HepG2 (cell line): ENCODE results near the gene TNS4. TPM values are rescaled to one million over a fixed set of nuclear protein-coding genes. Genes with fewer than 3 reads are reported as not detected.
A peak's percentile ranks its signal among the peaks of the same experiment; 100 is the strongest.

Experiments used
- ATAC-seq: fragments of 200-7000 bp; cut with Tn5 transposase; 3 replicates; pipeline ENCODE4 v1.9.1; 2020; ENCODE audit warnings: mild to moderate bottlenecking, moderate library complexity
- BruUV-seq: library from RNA; stranded (reverse); fragments of 400-500 nt; replicated peaks from 2 replicates; lab custom pipeline; 2021; lab: Mats Ljungman, UMichigan
- CTCF ChIA-PET: fragments of 300-600 bp; formaldehyde crosslinking; extraction: SDS; loops from one replicate; lab custom pipeline; 2021; ENCODE audit warnings: low total read pairs, inconsistent platforms, low intra/inter-chr PET ratio; lab: Yijun Ruan, JAX
- POLR2A ChIA-PET: fragments of 350-600 bp; sonication (Branson Sonifier 250); formaldehyde crosslinking; loops from one replicate; lab custom pipeline; 2020; ENCODE audit warnings: antibody characterized with exemption, inconsistent platforms; lab: Yijun Ruan, JAX
- DNase-seq: peaks from one replicate; pipeline ENCODE4 v3.0.0-alpha.2; 2015; ENCODE audit warnings: low spot score
- FAIRE-seq: peaks from 3 replicates; lab custom pipeline; 2011; peaks lifted over from hg19 to GRCh38; lab: Jason Lieb, UNC
- H2AFZ ChIP-seq: one replicate; pipeline ENCODE4 v1.6.1; 2011; ENCODE audit warnings: low read length, inconsistent platforms
- H3K27ac ChIP-seq: fragments of 300-600 bp; 3 replicates; pipeline ENCODE4 v1.8.0; 2011; ENCODE audit warnings: mixed run types, mild to moderate bottlenecking, mixed read lengths, low read length, inconsistent platforms; ENCODE audit not compliant: insufficient read depth; ENCODE audit errors: extremely low read length
- H3K27me3 ChIP-seq, 2 experiments: fragments of 200-600 bp in 1 of 2; 2 replicates in 1 of 2; 3 replicates in 1 of 2; pipeline versions ENCODE4 v1.6.0 to v1.8.0; 2011; ENCODE audit warnings: low read length in 2 of 2, mild to moderate bottlenecking in 2 of 2, moderate library complexity in 2 of 2, inconsistent platforms in 1 of 2; ENCODE audit not compliant: insufficient read depth in 2 of 2, control insufficient read depth in 1 of 2
- H3K36me3 ChIP-seq, 2 experiments: fragments of 200-600 bp in 1 of 2; replicated peaks in 1 of 2; 2 replicates in 1 of 2; 3 replicates in 1 of 2; pipeline versions ENCODE4 v1.5.1 to v1.8.0; 2011; ENCODE audit warnings: low read length in 2 of 2, inconsistent platforms in 1 of 2; ENCODE audit not compliant: insufficient read depth in 2 of 2, control insufficient read depth in 1 of 2
- H3K4me1 ChIP-seq: 2 replicates; pipeline ENCODE4 v1.5.1; 2012; ENCODE audit warnings: low read length, inconsistent platforms; ENCODE audit not compliant: insufficient read depth
- H3K4me2 ChIP-seq: 2 replicates; pipeline ENCODE4 v1.6.0; 2011; ENCODE audit warnings: low read depth, low read length, inconsistent platforms
- H3K4me3 ChIP-seq, 3 experiments: fragments of 200-600 bp in 1 of 3; sonication (generic), shearing (Covaris generic) in 1 of 3; replicated peaks in 1 of 3; 2 replicates each; pipeline ENCODE4 v1.5.1; 2011 to 2016; ENCODE audit warnings: low read length in 3 of 3, inconsistent platforms in 2 of 3, low read depth in 2 of 3, mild to moderate bottlenecking in 2 of 3, control low read depth in 1 of 3, mixed read lengths in 1 of 3; ENCODE audit not compliant: insufficient read depth in 1 of 3
- H3K79me2 ChIP-seq: one replicate; pipeline ENCODE4 v1.6.1; 2011; ENCODE audit warnings: low read length, inconsistent platforms; ENCODE audit not compliant: insufficient read depth
- H3K9ac ChIP-seq: 2 replicates; pipeline ENCODE4 v1.6.0; 2011; ENCODE audit warnings: mild to moderate bottlenecking, low read depth, low read length, inconsistent platforms; ENCODE audit not compliant: insufficient read depth
- H3K9me3 ChIP-seq: 2 replicates; pipeline ENCODE4 v1.5.1; 2012; ENCODE audit warnings: mild to moderate bottlenecking, low read length
- H4K20me1 ChIP-seq: 2 replicates; pipeline ENCODE4 v1.6.0; 2011; ENCODE audit warnings: inconsistent platforms, mild to moderate bottlenecking, low read length, moderate library complexity; ENCODE audit not compliant: insufficient read depth
- MLLT10 ChIP-seq: sonication (generic); formaldehyde crosslinking; IDR thresholded peaks from 2 replicates; pipeline ENCODE4 v1.4.0; 2020; ENCODE audit warnings: missing genetic modification reagents
- MTA1 ChIP-seq: sonication (generic); formaldehyde crosslinking; IDR thresholded peaks from 2 replicates; pipeline ENCODE4 v1.4.0; 2020; ENCODE audit warnings: missing genetic modification reagents, mild to moderate bottlenecking, borderline replicate concordance
- NFE2L2 ChIP-seq: fragments of 150-350 bp; IDR thresholded peaks from 2 replicates; pipeline ENCODE4 v1.6.1; 2014; ENCODE audit warnings: low read length
- REPIN1 ChIP-seq: sonication (generic); formaldehyde crosslinking; IDR thresholded peaks from 2 replicates; pipeline ENCODE4 v1.8.0; 2022; ENCODE audit warnings: missing genetic modification reagents, low read depth, mild to moderate bottlenecking, borderline replicate concordance
- ZNF431 ChIP-seq: sonication (generic); formaldehyde crosslinking; IDR thresholded peaks from 2 replicates; pipeline ENCODE4 v1.9.0; 2022; ENCODE audit warnings: missing genetic modification reagents, low read depth, mild to moderate bottlenecking, borderline replicate concordance
- ZNF644 ChIP-seq: IDR thresholded peaks from 2 replicates; pipeline ENCODE4 v1.6.1; 2016; ENCODE audit warnings: low read depth
- WGBS: methylation state at CpG from one replicate; pipeline ENCODE4 v1.1.6; 2017; ENCODE audit warnings: low lambda C conversion rate; 5-methylcytosine and 5-hydroxymethylcytosine counted together
- in situ Hi-C: cut with HindIII; loops from 2 replicates; pipeline ENCODE4 v1.10.0; 2017; ENCODE audit warnings: low pct_unique_long_range_greater_than_20kb; ENCODE audit not compliant: extremely low pct_ligation_motif_present
- intact Hi-C: fragments of 100-400 bp; cut with micrococcal nuclease; formaldehyde crosslinking; loops from one replicate; pipeline ENCODE4 v1.10.0; 2022; ENCODE audit not compliant: unreplicated experiment
- polyA plus RNA-seq, 8 experiments: library from polyadenylated mRNA; depleted of rRNA in 3 of 8; stranded (reverse) in 7 of 8; unstranded in 1 of 8; fragments of >200 nt; fragmentation: Illumina TruSeq in 4 of 8; extraction: Trizol in 4 of 8; gene quantifications; 2 replicates each; pipeline versions ENCODE4 v1.2.1 to v1.2.3, GENCODE V29; 2011 to 2016; ENCODE audit warnings: low read depth in 4 of 8, missing spikeins in 1 of 8, mixed read lengths in 1 of 8; ENCODE audit not compliant: insufficient read depth in 1 of 8
- total RNA-seq, 5 experiments: library from RNA; depleted of rRNA; stranded (reverse); fragments of >200 nt; fragmentation: Illumina TruSeq; extraction: Trizol; gene quantifications; 2 replicates each; pipeline ENCODE4 v1.2.3, GENCODE V29; 2016; ENCODE audit warnings: low read depth in 1 of 5
- TF ChIP-seq, protein P1 (sequence below): sonication (generic); formaldehyde crosslinking; IDR thresholded peaks from 2 replicates; pipeline ENCODE4 v1.4.0; 2020; ENCODE audit warnings: mild to moderate bottlenecking, missing genetic modification reagents

TNS4 gene
- total and polyA plus RNA-seq, 2 of the 13 experiments (the other 11 are each of a cell fraction or from before 2014, with no cell fraction given): 0.58 to 2.1 TPM

DNA sequence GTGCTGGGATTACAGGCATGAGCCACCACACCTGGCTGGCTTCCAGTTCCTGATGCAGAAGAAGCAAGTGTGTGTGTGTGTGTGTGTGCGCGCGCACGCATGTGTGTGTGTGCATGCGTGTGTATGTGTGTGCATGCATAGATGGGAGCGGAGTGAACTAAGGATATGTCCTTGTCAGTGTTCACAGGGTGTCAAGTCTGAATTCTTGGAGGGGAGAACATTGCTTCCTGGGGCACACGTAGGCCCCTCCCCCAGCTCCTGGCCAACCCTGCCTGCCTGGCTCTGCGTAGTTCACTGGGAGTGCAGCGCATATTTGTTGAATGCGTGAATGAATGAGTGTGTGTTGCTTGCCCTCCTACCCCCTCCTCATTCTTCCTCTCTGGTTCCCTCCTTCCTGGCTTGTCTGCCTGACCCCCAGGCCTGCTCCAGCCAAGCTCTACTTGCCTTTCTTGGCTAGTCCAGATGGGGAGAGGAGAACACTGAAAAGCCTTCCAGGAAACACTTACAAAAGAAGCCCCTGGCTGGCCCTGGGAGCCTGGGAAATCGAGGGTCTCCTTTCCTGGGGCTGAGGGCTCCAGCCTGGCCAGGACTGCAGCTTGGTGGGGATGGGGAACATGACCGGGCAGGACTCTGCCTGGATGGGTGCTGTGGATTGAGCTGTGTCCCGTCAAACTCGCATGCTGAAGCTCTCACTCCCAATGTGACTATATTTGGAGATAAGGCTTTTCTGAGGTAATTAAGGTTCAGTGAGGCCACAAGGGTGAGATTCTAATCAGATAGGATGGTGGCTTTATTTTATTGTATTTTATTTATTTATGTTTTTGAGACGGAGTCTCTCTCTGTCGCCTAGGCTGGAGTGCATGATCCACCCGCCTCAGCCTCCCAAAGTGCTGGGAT, 30.2 kb downstream of the TNS4 start:
- ATAC-seq (no peak), DNase-seq (no peak), FAIRE-seq (no peak)
- Histone ChIP-seq H3K9ac (no peak overlapping the region), H3K27ac (no peak overlapping the region), H3K4me1 (peaks cover 49% of the 10 kb centered on the region), H2AFZ (no peak overlapping the region), H3K36me3 (no peaks in the 10 kb centered on the region), H3K4me2 (no peak overlapping the region), H3K27me3 (peaks cover 0 to 9% of the 10 kb centered on the region in 2 experiments; a peak in 1 of 5 replicates), H3K79me2 (no peaks in the 10 kb centered on the region), H3K4me3 (no peak overlapping the region), H3K9me3 (no peaks in the 10 kb centered on the region), H4K20me1 (no peaks in the 10 kb centered on the region)
- no TSS peak for BruUV-seq
- in situ Hi-C loops (no loop called here), intact Hi-C loops (no loop called here)
- 86% methylated on average over 17 of the region's 17 CpGs for WGBS
- CTCF ChIA-PET: no interaction called here
- TF ChIP-seq MLLT10 (no peak), NFE2L2 (no peak), ZNF644 (CRISPR knock-in tag) (no peak), MTA1 (CRISPR knock-in tag) (0 out of 2 replicates have a peak, but pooled peaks have one; percentile 55)
- POLR2A ChIA-PET: interaction anchor here (1.1 to 2.0 kb wide), 2 partner anchors 13 to 23 kb away, joined by 3 to 5 read pairs; no protein-coding TSS in a partner anchor

DNA sequence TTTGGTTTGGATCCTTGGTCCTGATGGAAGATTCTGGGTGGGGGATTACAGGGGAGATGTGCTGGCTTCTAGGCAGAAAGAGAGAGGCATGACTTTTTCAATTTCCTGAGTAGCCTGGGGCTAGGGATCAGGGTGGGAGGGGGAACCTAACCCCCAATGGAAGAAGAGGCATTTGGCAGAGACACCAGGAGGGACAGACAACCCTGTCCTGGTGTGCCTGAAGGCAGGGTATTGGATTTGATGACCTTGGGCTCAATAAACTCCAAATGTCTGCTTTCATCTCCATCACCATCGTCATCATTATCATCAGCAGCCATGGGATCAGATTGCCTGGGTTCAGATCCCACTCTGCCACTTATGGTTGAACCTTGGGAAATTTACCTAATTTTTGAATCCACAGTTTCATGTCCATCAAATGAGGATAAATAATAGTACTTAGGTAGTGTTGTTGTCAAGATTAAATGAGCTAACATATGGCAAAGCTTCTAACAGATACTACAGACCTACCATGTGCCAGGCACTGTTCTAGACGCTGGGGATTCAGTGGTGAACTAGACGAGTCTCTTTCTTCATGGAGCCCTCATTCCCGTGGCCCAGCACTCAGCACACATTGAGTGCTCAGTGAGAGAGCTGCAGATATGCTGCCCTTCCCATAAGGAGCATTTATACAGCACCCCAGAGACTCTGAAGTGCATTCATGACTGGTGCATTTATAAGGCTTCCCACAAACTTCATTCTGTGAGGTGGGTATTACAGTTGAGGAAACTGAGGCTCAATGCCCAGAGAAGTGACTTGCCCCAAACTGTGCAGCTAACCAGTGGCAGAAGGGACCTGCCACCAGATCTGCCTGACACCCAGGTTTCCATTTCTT, 31.4 kb downstream of the TNS4 start:
- Histone ChIP-seq H3K9me3 (no peaks in the 10 kb centered on the region), H3K27ac (no peak overlapping the region), H3K79me2 (no peaks in the 10 kb centered on the region), H3K9ac (no peak overlapping the region), H2AFZ (no peak overlapping the region), H4K20me1 (no peaks in the 10 kb centered on the region), H3K4me1 (peaks cover 41% of the 10 kb centered on the region), H3K36me3 (no peaks in the 10 kb centered on the region), H3K27me3 (peaks cover 0 to 16% of the 10 kb centered on the region in 2 experiments; a peak in 2 of 5 replicates), H3K4me3 (no peak overlapping the region), H3K4me2 (no peak overlapping the region)
- ChIA-PET POLR2A (no interaction called here), CTCF (no interaction called here)
- DNase-seq: no peak
- no peak for ATAC-seq
- no peak for FAIRE-seq
- BruUV-seq: no TSS peak
- in situ Hi-C loops: no loop called here
- 47% methylated on average over 4 of the region's 4 CpGs for WGBS
- intact Hi-C loops: no loop called here
- TF ChIP-seq REPIN1 (CRISPR knock-in tag): no peak
- TF ChIP-seq, protein P1, sequence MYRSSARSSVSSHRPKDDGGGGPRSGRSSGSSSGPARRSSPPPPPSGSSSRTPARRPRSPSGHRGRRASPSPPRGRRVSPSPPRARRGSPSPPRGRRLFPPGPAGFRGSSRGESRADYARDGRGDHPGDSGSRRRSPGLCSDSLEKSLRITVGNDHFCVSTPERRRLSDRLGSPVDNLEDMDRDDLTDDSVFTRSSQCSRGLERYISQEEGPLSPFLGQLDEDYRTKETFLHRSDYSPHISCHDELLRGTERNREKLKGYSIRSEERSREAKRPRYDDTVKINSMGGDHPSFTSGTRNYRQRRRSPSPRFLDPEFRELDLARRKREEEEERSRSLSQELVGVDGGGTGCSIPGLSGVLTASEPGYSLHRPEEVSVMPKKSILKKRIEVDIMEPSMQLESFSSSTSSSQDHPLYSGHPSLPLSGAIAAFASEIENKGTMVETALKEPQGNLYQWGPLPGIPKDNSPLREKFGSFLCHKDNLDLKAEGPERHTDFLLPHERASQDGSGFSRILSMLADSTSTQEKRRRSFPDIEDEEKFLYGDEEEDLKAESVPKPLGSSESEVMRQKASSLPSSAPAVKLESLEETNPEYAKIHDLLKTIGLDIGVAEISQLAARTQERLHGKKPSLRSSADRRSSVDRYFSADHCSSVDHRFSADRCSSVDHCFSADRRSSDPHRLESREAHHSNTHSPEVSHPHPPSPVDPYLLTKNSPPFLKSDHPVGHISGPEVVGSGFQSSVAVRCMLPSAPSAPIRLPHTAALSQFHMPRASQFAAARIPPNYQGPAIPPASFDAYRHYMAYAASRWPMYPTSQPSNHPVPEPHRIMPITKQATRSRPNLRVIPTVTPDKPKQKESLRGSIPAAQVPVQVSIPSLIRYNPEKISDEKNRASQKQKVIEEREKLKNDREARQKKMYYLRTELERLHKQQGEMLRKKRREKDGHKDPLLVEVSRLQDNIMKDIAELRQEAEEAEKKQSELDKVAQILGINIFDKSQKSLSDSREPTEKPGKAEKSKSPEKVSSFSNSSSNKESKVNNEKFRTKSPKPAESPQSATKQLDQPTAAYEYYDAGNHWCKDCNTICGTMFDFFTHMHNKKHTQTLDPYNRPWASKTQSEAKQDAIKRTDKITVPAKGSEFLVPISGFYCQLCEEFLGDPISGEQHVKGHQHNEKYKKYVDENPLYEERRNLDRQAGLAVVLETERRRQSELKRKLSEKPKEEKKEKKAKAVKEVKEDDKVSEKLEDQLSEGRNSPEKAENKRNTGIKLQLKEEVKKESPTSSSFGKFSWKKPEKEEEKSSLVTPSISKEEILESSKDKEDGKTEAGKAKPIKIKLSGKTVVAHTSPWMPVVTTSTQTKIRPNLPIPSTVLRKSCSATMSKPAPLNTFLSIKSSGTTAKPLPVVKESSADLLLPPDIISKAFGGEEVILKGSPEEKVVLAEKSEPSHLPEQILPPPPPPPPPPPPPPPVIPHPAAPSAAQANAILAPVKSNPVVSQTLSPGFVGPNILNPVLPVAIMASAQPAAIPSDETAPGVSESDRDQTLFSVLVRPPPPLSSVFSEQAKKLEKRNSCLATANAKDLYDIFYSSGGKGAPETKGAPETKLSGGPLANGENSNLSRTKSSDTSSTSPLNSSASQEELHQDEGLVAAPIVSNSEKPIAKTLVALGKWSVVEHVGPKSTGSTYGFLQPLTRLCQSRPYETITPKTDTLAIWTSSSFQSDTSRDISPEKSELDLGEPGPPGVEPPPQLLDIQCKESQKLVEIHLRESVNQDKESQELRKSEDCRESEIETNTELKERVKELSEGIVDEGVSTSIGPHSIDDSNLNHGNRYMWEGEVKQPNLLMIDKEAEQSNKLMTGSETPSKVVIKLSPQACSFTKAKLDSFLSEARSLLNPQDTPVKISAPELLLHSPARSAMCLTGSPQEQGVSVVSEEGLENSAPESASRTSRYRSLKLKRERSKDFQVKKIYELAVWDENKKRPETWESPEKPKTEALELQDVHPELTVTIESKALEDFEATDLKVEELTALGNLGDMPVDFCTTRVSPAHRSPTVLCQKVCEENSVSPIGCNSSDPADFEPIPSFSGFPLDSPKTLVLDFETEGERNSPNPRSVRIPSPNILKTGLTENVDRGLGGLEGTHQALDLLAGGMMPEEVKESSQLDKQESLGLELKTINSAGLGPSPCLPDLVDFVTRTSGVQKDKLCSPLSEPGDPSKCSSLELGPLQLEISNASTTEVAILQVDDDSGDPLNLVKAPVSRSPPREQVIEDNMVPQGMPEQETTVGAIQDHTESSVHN (CRISPR knock-in tag): no peak
- no peak for TF ChIP-seq ZNF431
